HepG2 (cell line): ENCODE measurements around the gene RNH1. TPM values are rescaled to one million over a fixed set of nuclear protein-coding genes. Genes with fewer than 3 reads are reported as not detected.
A peak's percentile ranks its signal among the peaks of the same experiment; 100 is the strongest.

ENCODE experiments used
- ARHGAP35 ChIP-seq: sonication (generic); formaldehyde crosslinking; IDR thresholded peaks from 2 replicates; pipeline ENCODE4 v1.9.0; 2022; ENCODE audit warnings: mild to moderate bottlenecking, inconsistent platforms, moderate library complexity, missing genetic modification reagents, borderline replicate concordance
- DMTF1 ChIP-seq: sonication (generic); formaldehyde crosslinking; IDR thresholded peaks from 2 replicates; pipeline ENCODE4 v1.4.0; 2020; ENCODE audit warnings: mild to moderate bottlenecking, missing genetic modification reagents
- MAFG ChIP-seq: sonication (generic); formaldehyde crosslinking; IDR thresholded peaks from 2 replicates; pipeline ENCODE4 v1.5.1; 2020; ENCODE audit warnings: mild to moderate bottlenecking, missing genetic modification reagents
- NFAT5 ChIP-seq: sonication (generic); formaldehyde crosslinking; IDR thresholded peaks from 2 replicates; pipeline ENCODE4 v1.4.0; 2020; ENCODE audit warnings: missing genetic modification reagents
- RARG ChIP-seq: sonication (generic); formaldehyde crosslinking; IDR thresholded peaks from 2 replicates; pipeline ENCODE4 v1.4.0; 2020; ENCODE audit warnings: low read depth, mild to moderate bottlenecking, missing genetic modification reagents
- REPIN1 ChIP-seq: sonication (generic); formaldehyde crosslinking; IDR thresholded peaks from 2 replicates; pipeline ENCODE4 v1.8.0; 2022; ENCODE audit warnings: missing genetic modification reagents, low read depth, mild to moderate bottlenecking, borderline replicate concordance
- TEAD3 ChIP-seq: optimal IDR thresholded peaks from 2 replicates; pipeline ENCODE3; 2016; ENCODE audit warnings: borderline replicate concordance
- TERF1 ChIP-seq: sonication (generic); formaldehyde crosslinking; IDR thresholded peaks from 2 replicates; pipeline ENCODE4 v1.8.0; 2022; ENCODE audit warnings: mild to moderate bottlenecking, missing genetic modification reagents, moderate library complexity
- TIGD3 ChIP-seq: sonication (generic); formaldehyde crosslinking; IDR thresholded peaks from 2 replicates; pipeline ENCODE4 v1.5.1; 2020; ENCODE audit warnings: mild to moderate bottlenecking, missing genetic modification reagents, borderline replicate concordance
- ZBTB20 ChIP-seq: sonication (generic); formaldehyde crosslinking; IDR thresholded peaks from 2 replicates; pipeline ENCODE4 v1.8.1; 2023; ENCODE audit warnings: missing genetic modification reagents, low read depth, mild to moderate bottlenecking, borderline replicate concordance
- ZNF225 ChIP-seq: sonication (generic); formaldehyde crosslinking; IDR thresholded peaks from 2 replicates; pipeline ENCODE4 v1.4.0; 2020; ENCODE audit warnings: mild to moderate bottlenecking, missing genetic modification reagents
- ZNF335 ChIP-seq: sonication (generic); formaldehyde crosslinking; IDR thresholded peaks from 2 replicates; pipeline ENCODE4 v1.4.0; 2020; ENCODE audit warnings: missing genetic modification reagents
- ZNF337 ChIP-seq: sonication (generic); formaldehyde crosslinking; IDR thresholded peaks from 2 replicates; pipeline ENCODE4 v1.5.1; 2020; ENCODE audit warnings: missing genetic modification reagents, low read depth, mild to moderate bottlenecking, borderline replicate concordance
- ZNF484 ChIP-seq: sonication (generic); formaldehyde crosslinking; IDR thresholded peaks from 2 replicates; pipeline ENCODE4 v1.5.1; 2020; ENCODE audit warnings: mild to moderate bottlenecking, low read depth, missing genetic modification reagents, borderline replicate concordance
- ZNF496 ChIP-seq: sonication (generic); formaldehyde crosslinking; IDR thresholded peaks from 2 replicates; pipeline ENCODE4 v1.8.1; 2023; ENCODE audit warnings: mild to moderate bottlenecking, moderate library complexity, missing genetic modification reagents; ENCODE audit not compliant: insufficient replicate concordance
- ZNF598 ChIP-seq: sonication (generic); formaldehyde crosslinking; IDR thresholded peaks from 2 replicates; pipeline ENCODE4 v1.5.1; 2020; ENCODE audit warnings: mild to moderate bottlenecking, missing genetic modification reagents, borderline replicate concordance
- ZNF772 ChIP-seq: sonication (generic); formaldehyde crosslinking; IDR thresholded peaks from 2 replicates; pipeline ENCODE4 v1.5.0; 2020; ENCODE audit warnings: mild to moderate bottlenecking, missing genetic modification reagents
- polyA plus RNA-seq, 8 experiments: library from polyadenylated mRNA; depleted of rRNA in 3 of 8; stranded (reverse) in 7 of 8; unstranded in 1 of 8; fragments of >200 nt; fragmentation: Illumina TruSeq in 4 of 8; extraction: Trizol in 4 of 8; gene quantifications; 2 replicates each; pipeline versions ENCODE4 v1.2.1 to v1.2.3, GENCODE V29; 2011 to 2016; ENCODE audit warnings: low read depth in 4 of 8, missing spikeins in 1 of 8, mixed read lengths in 1 of 8; ENCODE audit not compliant: insufficient read depth in 1 of 8
- total RNA-seq, 5 experiments: library from RNA; depleted of rRNA; stranded (reverse); fragments of >200 nt; fragmentation: Illumina TruSeq; extraction: Trizol; gene quantifications; 2 replicates each; pipeline ENCODE4 v1.2.3, GENCODE V29; 2016; ENCODE audit warnings: low read depth in 1 of 5

Gene RNH1
- total and polyA plus RNA-seq, 2 of the 13 experiments (the other 11 are each of a cell fraction or from before 2014, with no cell fraction given), result 36.0 to 74.1 TPM

GRCh38 chr11:450809-451451, 56.1 kb downstream of the RNH1 start (continued):
- TF ChIP-seq NFAT5 (no peak), TIGD3 (CRISPR knock-in tag) (no peak), REPIN1 (CRISPR knock-in tag) (no peak), DMTF1 (no peak), TERF1 (CRISPR knock-in tag) (no peak), ZNF772 (CRISPR knock-in tag) (no peak), ZNF335 (no peak), RARG (CRISPR knock-in tag) (no peak), ZBTB20 (no peak), MAFG (CRISPR knock-in tag) (no peak), ARHGAP35 (CRISPR knock-in tag) (no peak), TEAD3 (CRISPR knock-in tag) (peak; percentile 85), ZNF496 (CRISPR knock-in tag) (no peak), ZNF337 (no peak), ZNF225 (CRISPR knock-in tag) (no peak), ZNF598 (CRISPR knock-in tag) (0 out of 2 replicates have a peak, but pooled peaks have one; percentile 21), ZNF484 (no peak)
